Small intestine (tissue), 7 donors: ENCODE data around the gene GRIK4. TPM values are rescaled to one million over a fixed set of nuclear protein-coding genes. Genes with fewer than 3 reads are reported as not detected.

Source experiments
- DNase-seq, 2 donors: peaks; one replicate each; pipeline versions ENCODE4 v3.0.0 to v3.0.0-alpha.2; 2013
- FAIRE-seq: peaks from 2 replicates; lab custom pipeline; 2012; peaks lifted over from hg19 to GRCh38; lab: Jason Lieb, UNC
- H3K27ac ChIP-seq, 3 donors: one replicate each; pipeline ENCODE4 v1.5.1; 2013; ENCODE audit warnings: low read length in 2 of 3, mild to moderate bottlenecking in 2 of 3, control low read depth in 1 of 3, inconsistent platforms in 1 of 3, low read depth in 1 of 3, moderate library complexity in 1 of 3
- H3K27me3 ChIP-seq, 3 donors: one replicate each; pipeline ENCODE4 v1.6.1; 2013; ENCODE audit warnings: low read length in 3 of 3, inconsistent platforms in 1 of 3; ENCODE audit not compliant: control insufficient read depth in 3 of 3, insufficient read depth in 3 of 3
- H3K36me3 ChIP-seq, 3 donors: one replicate each; pipeline ENCODE4 v1.6.1; 2013; ENCODE audit warnings: low read length in 3 of 3, inconsistent platforms in 1 of 3, low read depth in 1 of 3, mild to moderate bottlenecking in 1 of 3, moderate library complexity in 1 of 3; ENCODE audit not compliant: control insufficient read depth in 3 of 3, insufficient read depth in 2 of 3
- H3K4me1 ChIP-seq, 3 donors: one replicate each; pipeline ENCODE4 v1.6.1; 2013; ENCODE audit warnings: low read length in 2 of 3, inconsistent platforms in 1 of 3, low read depth in 1 of 3, mild to moderate bottlenecking in 1 of 3, moderate library complexity in 1 of 3; ENCODE audit not compliant: control insufficient read depth in 3 of 3, insufficient read depth in 2 of 3
- H3K4me3 ChIP-seq, 3 donors: one replicate each; pipeline ENCODE4 v1.5.1; 2013; ENCODE audit warnings: low read length in 3 of 3, control low read depth in 1 of 3, inconsistent platforms in 1 of 3, low read depth in 1 of 3, mild to moderate bottlenecking in 1 of 3, moderate library complexity in 1 of 3
- H3K9me3 ChIP-seq, 2 donors: one replicate each; pipeline ENCODE4 v1.6.1; 2013; ENCODE audit warnings: low read depth in 1 of 2, low read length in 1 of 2; ENCODE audit not compliant: control insufficient read depth in 2 of 2, insufficient read depth in 1 of 2
- WGBS, 3 donors: extraction: QIAGEN DNeasy Blood & Tissue Kit; methylation state at CpG; one replicate each; pipeline ENCODE4 v1.1.7; 2013; 5-methylcytosine and 5-hydroxymethylcytosine counted together
- polyA plus RNA-seq, 4 donors: library from polyadenylated mRNA; stranded (reverse) in 3 of 4; unstranded in 1 of 4; fragments of 200-250 nt in 3 of 4; fragments of 120-200 nt in 1 of 4; gene quantifications; one replicate each; pipeline versions ENCODE4 v1.2.1 to v1.2.3, GENCODE V29; 2013
- donor health status: healthy with polysubstance abuse.
- donor health status: control.
- donor health status: control.
- donor health status: Bipolar disorder and iron deficiency.
- donor health status: healthy.

Gene GRIK4
- polyA plus RNA-seq, 4 donors = 0.15 to 1.4 (median 0.27) TPM; not detected in 1

DNA sequence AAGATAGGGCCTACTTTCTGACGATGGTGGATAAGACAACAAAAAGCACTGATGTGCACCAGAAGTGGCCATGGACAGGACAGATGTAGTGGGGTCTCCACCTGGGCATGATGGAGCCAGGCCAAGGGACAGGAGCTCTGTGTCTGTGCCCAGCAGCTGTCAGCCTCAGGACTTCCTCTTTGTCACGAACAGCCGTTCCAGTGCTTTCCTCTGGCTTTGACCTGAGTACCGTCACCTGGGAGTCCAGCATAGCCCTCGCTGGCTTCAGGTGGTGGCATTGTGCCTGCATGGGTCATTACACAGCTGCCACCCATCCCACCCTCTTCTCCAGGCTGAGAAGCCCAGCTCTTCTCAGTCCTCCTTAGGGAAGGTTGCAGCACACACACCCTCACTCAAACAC lies 137.8 kb downstream of the GRIK4 start:
- DNase-seq (no peak), FAIRE-seq (no peak)
- Histone ChIP-seq H3K4me3 (no peak overlapping the region), H3K4me1 (no peaks in the 10 kb centered on the region), H3K27me3 (peaks cover 0 to 4% (median 0%) of the 10 kb centered on the region in 3 donors), H3K27ac (no peak overlapping the region), H3K36me3 (no peaks in the 10 kb centered on the region), H3K9me3 (peaks cover 0 to 3% of the 10 kb centered on the region in 2 donors)
- WGBS, 3 donors = 45 to 49% (median 47%) methylated on average over 5 of the region's 5 CpGs

- peaks cover 0 to 3% of the 10 kb centered on the region in 2 donors for H3K9me3 ChIP-seq
- H3K27me3 ChIP-seq = peaks cover 0 to 2% (median 0%) of the 10 kb centered on the region in 3 donors
- no peak overlapping the region for H3K27ac ChIP-seq
- H3K4me1 ChIP-seq = no peaks in the 10 kb centered on the region
- 59 to 82% (median 70%) methylated on average over 3 of the region's 3 CpGs for WGBS, 3 donors
- H3K36me3 ChIP-seq = no peaks in the 10 kb centered on the region
- no peak for DNase-seq
- no peak for FAIRE-seq
- H3K4me3 ChIP-seq = no peak overlapping the region
These were observed 139.8 kb downstream of the GRIK4 start for GRCh38 chr11:120651396-120651795.

DNA sequence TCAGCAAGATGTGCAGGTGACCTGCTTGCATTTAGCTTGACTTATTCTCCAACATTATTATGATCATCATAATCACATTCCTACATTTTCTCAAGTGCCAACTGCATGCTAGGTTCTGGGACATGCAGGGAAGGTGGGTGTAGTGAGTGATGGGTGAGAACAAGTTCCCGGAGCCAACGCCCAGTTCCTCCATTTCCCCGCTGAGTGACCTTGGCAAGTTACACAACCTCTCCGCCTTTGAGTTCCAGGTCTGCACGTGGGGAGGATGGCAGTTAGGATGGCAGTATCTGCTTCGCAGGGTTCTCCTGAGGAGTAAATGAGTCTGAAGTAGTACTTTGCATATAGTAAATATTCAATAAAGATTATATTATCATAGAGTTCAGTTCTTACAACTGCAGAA lies 140.3 kb downstream of the GRIK4 start:
- WGBS, 3 donors = 69 to 81% (median 75%) methylated on average over 6 of the region's 6 CpGs
- no peak overlapping the region for H3K4me3 ChIP-seq
- H3K27ac ChIP-seq = no peak overlapping the region
- FAIRE-seq = no peak
- no peaks in the 10 kb centered on the region for H3K36me3 ChIP-seq
- DNase-seq = no peak
- peaks cover 0 to 2% (median 0%) of the 10 kb centered on the region in 3 donors for H3K27me3 ChIP-seq
- peaks cover 0 to 3% of the 10 kb centered on the region in 2 donors for H3K9me3 ChIP-seq
- H3K4me1 ChIP-seq = no peaks in the 10 kb centered on the region

DNA sequence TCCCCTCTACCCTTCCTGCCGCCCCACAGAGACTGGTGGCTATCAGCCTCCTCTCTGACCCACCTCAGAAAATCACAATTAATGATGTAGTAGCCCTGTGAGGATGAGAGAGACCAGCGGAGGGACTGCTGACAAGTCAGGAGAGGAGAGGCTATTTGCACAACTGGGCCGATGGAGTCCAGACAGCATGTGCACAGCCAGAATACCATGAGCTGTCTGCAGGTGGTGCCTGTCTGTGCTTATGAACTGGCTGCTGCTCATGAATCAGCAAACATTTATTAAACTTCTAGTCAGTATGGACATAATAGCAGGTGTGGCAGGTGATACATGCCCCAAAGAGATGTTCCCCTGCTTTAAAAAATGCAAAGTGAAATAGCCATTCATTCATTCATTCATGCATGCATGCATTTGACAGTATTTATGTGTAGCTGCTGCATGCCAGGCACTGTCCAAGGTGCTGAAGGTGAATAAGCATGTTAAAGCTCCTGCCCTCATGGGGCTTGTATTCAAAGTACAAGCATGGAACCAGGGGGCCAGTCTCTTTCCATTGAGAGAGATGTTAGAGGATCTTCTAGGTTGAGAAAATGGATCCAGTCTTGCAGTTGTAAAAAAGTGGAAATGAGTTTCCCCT lies 141.3 kb downstream of the GRIK4 start:
- 85 to 94% (median 90%) methylated on average over 3 of the region's 3 CpGs for WGBS, 3 donors
- Histone ChIP-seq H3K9me3 (peaks cover 0 to 3% of the 10 kb centered on the region in 2 donors), H3K27ac (no peak overlapping the region), H3K4me3 (no peak overlapping the region), H3K27me3 (peaks cover 0 to 2% (median 0%) of the 10 kb centered on the region in 3 donors), H3K4me1 (no peaks in the 10 kb centered on the region), H3K36me3 (no peaks in the 10 kb centered on the region)
- no peak for DNase-seq
- FAIRE-seq = no peak

DNA sequence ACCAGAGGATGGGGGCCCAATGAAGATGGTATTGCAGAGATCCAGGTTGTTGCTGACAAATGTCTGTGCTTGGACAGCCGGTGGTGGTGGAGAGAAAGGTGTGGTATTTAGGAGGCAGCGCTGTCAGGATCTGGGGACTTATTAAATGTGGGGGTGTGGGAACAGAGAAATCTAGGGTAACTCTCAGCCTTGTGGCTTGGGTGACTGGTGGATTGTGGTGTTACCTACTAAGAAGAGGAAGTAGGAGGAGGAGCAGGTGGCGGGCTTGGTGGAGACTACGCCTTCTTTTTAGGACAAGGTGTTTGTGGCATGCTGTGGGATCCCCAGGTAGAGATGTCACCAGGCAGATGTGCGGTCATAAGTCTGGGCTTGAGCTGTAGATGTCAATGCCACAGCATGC lies 144.0 kb downstream of the GRIK4 start:
- 72 to 88% (median 82%) methylated on average over 5 of the region's 5 CpGs for WGBS, 3 donors
- no peak overlapping the region for H3K4me3 ChIP-seq

DNA sequence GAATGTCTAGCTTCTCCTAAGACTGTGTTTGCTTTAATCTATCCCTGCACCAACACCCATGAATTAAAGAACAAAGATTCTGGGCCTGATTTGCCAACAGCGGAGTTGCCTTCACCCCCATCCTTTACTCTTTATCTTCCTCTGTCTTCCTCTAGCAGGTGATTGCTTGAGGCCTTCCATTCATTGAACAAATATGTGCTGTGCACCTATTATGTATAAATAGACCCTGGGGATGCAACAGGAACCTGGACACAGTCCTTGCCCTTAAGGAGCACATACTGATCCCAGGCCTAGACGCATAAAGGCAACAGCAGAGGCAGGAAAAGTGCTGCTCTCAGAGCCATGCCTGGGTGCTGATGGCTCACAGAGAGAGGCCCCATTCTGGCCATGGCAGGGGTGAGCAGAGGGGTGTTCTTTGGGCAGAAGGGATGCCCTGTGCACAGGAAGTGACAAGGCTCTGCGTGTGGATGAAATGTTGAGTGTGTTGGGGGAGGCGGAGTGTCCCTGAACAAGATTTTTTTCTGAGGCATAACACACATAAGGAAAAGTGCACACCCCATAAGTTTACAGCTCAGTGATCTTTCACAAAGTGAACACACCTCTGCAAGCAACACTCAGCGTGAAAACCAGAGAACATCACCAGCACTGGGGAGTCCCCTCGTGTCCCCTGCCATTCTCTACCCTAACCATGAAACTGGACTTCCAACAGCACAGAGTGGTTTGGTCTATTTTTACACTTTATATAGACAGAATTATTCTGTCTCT lies 145.9 kb downstream of the GRIK4 start:
- peaks cover 0 to 3% of the 10 kb centered on the region in 2 donors for H3K9me3 ChIP-seq
- no peak overlapping the region for H3K4me3 ChIP-seq
- no peaks in the 10 kb centered on the region for H3K4me1 ChIP-seq
- H3K36me3 ChIP-seq = no peaks in the 10 kb centered on the region
- H3K27me3 ChIP-seq = no peaks in the 10 kb centered on the region
- no peak overlapping the region for H3K27ac ChIP-seq
- no peak for DNase-seq
- WGBS, 3 donors = 71 to 91% (median 89%) methylated on average over 6 of the region's 6 CpGs
- no peak for FAIRE-seq

More for the DNA sequence above, 144.0 kb downstream of the GRIK4 start:
- Histone ChIP-seq H3K27ac (no peak overlapping the region), H3K9me3 (peaks cover 0 to 3% of the 10 kb centered on the region in 2 donors), H3K36me3 (no peaks in the 10 kb centered on the region), H3K27me3 (peaks cover 0 to 2% (median 0%) of the 10 kb centered on the region in 3 donors), H3K4me1 (no peaks in the 10 kb centered on the region)
- no peak for FAIRE-seq
- no peak for DNase-seq

GRCh38 chr11:120658071-120658423 lies 146.5 kb downstream of the GRIK4 start:
- Histone ChIP-seq H3K4me1 (no peaks in the 10 kb centered on the region), H3K36me3 (no peaks in the 10 kb centered on the region), H3K27ac (no peak overlapping the region), H3K4me3 (no peak overlapping the region), H3K9me3 (peaks cover 0 to 2% of the 10 kb centered on the region in 2 donors), H3K27me3 (no peaks in the 10 kb centered on the region)
- WGBS, 3 donors = 67 to 80% (median 69%) methylated on average over 3 of the region's 3 CpGs
- DNase-seq = no peak
- FAIRE-seq = no peak

DNA sequence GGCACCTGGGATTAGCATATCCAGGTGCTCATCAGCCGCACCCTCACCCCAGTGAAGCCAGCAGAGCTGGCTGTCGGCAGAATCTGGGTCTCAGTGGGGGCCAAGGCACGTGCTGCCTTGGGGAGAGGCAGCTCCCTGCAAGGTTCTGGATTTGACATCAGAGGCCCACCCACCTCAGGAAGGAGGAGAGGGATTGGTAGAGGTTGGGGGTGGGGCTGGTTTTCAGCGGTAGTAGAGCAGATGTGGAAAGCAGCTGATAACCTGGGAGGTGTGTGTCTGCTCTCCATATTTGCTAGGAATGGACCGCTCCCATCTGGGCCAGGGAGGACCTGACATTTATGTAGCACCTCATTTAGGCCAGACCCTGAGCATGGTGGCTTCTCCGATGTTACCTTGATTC lies 147.5 kb downstream of the GRIK4 start:
- Histone ChIP-seq H3K4me1 (no peaks in the 10 kb centered on the region), H3K4me3 (no peak overlapping the region), H3K27ac (no peak overlapping the region), H3K9me3 (no peaks in the 10 kb centered on the region), H3K36me3 (no peaks in the 10 kb centered on the region), H3K27me3 (no peaks in the 10 kb centered on the region)
- DNase-seq (no peak), FAIRE-seq (no peak)
- 80 to 83% (median 81%) methylated on average over 6 of the region's 6 CpGs for WGBS, 3 donors
